ENCODE measurements around the gene IFIT1B.

IFIT1B gene

GRCh38 chr10:89413398-89413912 lies 35.6 kb downstream of the IFIT1B start:
- H3K27ac ChIP-seq (ENCODE audit: poor library complexity, severe bottlenecking) = peak overlapping the region; percentile 54

DNA sequence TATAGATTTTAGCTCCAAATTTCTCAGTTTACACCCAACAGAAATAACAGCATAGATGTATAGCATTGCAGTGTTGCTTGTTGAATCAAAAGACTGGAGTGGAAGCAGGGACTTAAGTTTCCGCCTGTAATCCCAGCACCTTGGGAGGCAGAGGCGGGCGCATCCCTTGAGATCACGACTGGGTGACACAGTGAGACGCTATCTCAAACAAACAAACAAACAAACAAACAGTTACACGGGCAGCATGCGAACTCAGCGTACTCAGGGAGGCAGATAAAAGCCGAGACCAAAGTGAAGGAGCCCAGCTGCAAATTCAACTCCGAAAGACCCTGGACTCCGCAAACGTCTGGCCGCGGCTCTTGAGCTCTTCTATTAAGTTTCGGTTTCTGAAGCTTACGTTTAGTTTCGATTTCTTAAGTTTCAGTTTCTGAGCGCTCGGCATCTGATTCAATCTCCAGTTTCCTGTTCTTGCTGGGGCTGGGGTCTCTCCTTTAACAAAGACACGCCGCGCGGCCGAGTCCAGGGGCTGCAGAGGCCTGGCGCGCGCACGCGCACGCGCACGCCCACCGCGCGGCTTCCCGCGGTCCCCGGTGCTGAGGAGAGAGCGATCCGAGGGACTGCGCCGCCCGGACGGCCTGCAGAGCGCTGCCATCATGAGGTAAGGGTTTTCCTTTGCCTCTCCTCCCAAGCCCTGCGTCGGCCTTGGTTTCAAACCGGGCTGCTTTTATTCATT lies 36.5 kb downstream of the IFIT1B start, which contains the start of gene IFIT5:
Gene IFIT5 (plus strand): TSS at position 423 of the 733 bp plus-strand sequence. CDS start 231 bp downstream, at position 654.
- Histone ChIP-seq H3K27ac (ENCODE audit: poor library complexity, severe bottlenecking) (peak within 1 kb of the TSS; percentile 54), H3K4me3 (ENCODE audit: severe bottlenecking) (peak within 1 kb of the TSS; percentile 58), H3K27me3 (ENCODE audit: insufficient read depth, poor library complexity, severe bottlenecking) (no peaks in the 10 kb centered on the region), H3K4me1 (ENCODE audit: insufficient read depth, poor library complexity, severe bottlenecking) (peaks cover 4% of the 10 kb centered on the region), H3K36me3 (ENCODE audit: low read depth) (peaks cover 18% of the 10 kb centered on the region), H3K9me3 (ENCODE audit: severe bottlenecking) (no peaks in the 10 kb centered on the region)
- TF ChIP-seq CTCF (IDR thresholded peaks at IDR 0.05; ENCODE audit: poor library complexity, severe bottlenecking) = no peak
- DNase-seq (ENCODE audit: low spot score) = peak; percentile 49
- ATAC-seq (ENCODE audit: low read depth) = peak; percentile 91

More at GRCh38 chr10:89413398-89413912, 35.6 kb downstream of the IFIT1B start:
- no peak for TF ChIP-seq CTCF (IDR thresholded peaks at IDR 0.05; ENCODE audit: poor library complexity, severe bottlenecking)
- H3K36me3 ChIP-seq (ENCODE audit: low read depth) = peaks cover 12% of the 10 kb centered on the region
- no peak overlapping the region for H3K4me3 ChIP-seq (ENCODE audit: severe bottlenecking)
- no peak for ATAC-seq (ENCODE audit: low read depth)
- no peaks in the 10 kb centered on the region for H3K27me3 ChIP-seq (ENCODE audit: insufficient read depth, poor library complexity, severe bottlenecking)
- H3K9me3 ChIP-seq (ENCODE audit: severe bottlenecking) = no peaks in the 10 kb centered on the region
- H3K4me1 ChIP-seq (ENCODE audit: insufficient read depth, poor library complexity, severe bottlenecking) = no peaks in the 10 kb centered on the region
- DNase-seq (ENCODE audit: low spot score) = no peak

- peak overlapping the region; percentile 58 for H3K4me3 ChIP-seq (ENCODE audit: severe bottlenecking)
- no peak for TF ChIP-seq CTCF (IDR thresholded peaks at IDR 0.05; ENCODE audit: poor library complexity, severe bottlenecking)
- no peaks in the 10 kb centered on the region for H3K27me3 ChIP-seq (ENCODE audit: insufficient read depth, poor library complexity, severe bottlenecking)
- H3K36me3 ChIP-seq (ENCODE audit: low read depth) = peaks cover 24% of the 10 kb centered on the region
- DNase-seq (ENCODE audit: low spot score) (peak; percentile 56), ATAC-seq (ENCODE audit: low read depth) (peak; percentile 71)
- peak overlapping the region; percentile 54 for H3K27ac ChIP-seq (ENCODE audit: poor library complexity, severe bottlenecking)
- H3K9me3 ChIP-seq (ENCODE audit: severe bottlenecking) = no peaks in the 10 kb centered on the region
- H3K4me1 ChIP-seq (ENCODE audit: insufficient read depth, poor library complexity, severe bottlenecking) = peaks cover 4% of the 10 kb centered on the region
Measured at GRCh38 chr10:89414879-89415821, 37.3 kb downstream of the IFIT1B start.

GRCh38 chr10:89416465-89416864 lies 38.6 kb downstream of the IFIT1B start:
- Histone ChIP-seq H3K4me1 (ENCODE audit: insufficient read depth, poor library complexity, severe bottlenecking) (peaks cover 4% of the 10 kb centered on the region), H3K4me3 (ENCODE audit: severe bottlenecking) (no peak overlapping the region)

More at GRCh38 chr10:89416465-89416864, 38.6 kb downstream of the IFIT1B start:
- no peak overlapping the region for H3K27ac ChIP-seq (ENCODE audit: poor library complexity, severe bottlenecking)
- no peaks in the 10 kb centered on the region for H3K9me3 ChIP-seq (ENCODE audit: severe bottlenecking)
- no peaks in the 10 kb centered on the region for H3K27me3 ChIP-seq (ENCODE audit: insufficient read depth, poor library complexity, severe bottlenecking)
- TF ChIP-seq CTCF (IDR thresholded peaks at IDR 0.05; ENCODE audit: poor library complexity, severe bottlenecking) = no peak
- ATAC-seq (ENCODE audit: low read depth) (no peak), DNase-seq (ENCODE audit: low spot score) (no peak)
- peaks cover 29% of the 10 kb centered on the region for H3K36me3 ChIP-seq (ENCODE audit: low read depth)

Data from RWPE2 (cell line).